ENCODE data around the gene GNAS. TPM values are rescaled to one million over a fixed set of nuclear protein-coding genes. Genes with fewer than 3 reads are reported as not detected.

Gene GNAS
- total RNA-seq, 4 donors from 2014 or later: 606 to 837 (median 753) TPM

DNA sequence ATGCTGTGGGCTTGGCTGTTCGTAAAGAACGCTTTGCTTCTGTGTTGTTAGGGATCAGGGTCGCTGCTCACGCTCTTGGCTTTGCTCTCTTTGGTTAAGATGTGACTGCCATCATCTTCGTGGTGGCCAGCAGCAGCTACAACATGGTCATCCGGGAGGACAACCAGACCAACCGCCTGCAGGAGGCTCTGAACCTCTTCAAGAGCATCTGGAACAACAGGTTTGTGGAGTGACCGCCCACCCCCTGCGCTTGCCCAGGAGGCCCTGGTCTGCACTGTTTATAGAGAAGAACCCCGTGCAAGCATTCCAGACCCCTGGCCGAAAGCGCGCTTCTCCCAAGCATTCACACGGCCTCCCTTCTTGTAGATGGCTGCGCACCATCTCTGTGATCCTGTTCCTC lies 57.1 kb downstream of the GNAS start:
- ATAC-seq (ENCODE audit: low FRiP score): no peak
- no peak for DNase-seq (ENCODE audit: low spot score)
- TF ChIP-seq, protein P1, sequence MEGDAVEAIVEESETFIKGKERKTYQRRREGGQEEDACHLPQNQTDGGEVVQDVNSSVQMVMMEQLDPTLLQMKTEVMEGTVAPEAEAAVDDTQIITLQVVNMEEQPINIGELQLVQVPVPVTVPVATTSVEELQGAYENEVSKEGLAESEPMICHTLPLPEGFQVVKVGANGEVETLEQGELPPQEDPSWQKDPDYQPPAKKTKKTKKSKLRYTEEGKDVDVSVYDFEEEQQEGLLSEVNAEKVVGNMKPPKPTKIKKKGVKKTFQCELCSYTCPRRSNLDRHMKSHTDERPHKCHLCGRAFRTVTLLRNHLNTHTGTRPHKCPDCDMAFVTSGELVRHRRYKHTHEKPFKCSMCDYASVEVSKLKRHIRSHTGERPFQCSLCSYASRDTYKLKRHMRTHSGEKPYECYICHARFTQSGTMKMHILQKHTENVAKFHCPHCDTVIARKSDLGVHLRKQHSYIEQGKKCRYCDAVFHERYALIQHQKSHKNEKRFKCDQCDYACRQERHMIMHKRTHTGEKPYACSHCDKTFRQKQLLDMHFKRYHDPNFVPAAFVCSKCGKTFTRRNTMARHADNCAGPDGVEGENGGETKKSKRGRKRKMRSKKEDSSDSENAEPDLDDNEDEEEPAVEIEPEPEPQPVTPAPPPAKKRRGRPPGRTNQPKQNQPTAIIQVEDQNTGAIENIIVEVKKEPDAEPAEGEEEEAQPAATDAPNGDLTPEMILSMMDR (IDR thresholded peaks at IDR 0.05): no peak

GRCh38 chr20:58910473-58910872 lies 58.0 kb downstream of the GNAS start:
- ATAC-seq (ENCODE audit: low FRiP score) (no peak), DNase-seq (ENCODE audit: low spot score) (no peak)
- TF ChIP-seq, protein P1 (IDR thresholded peaks at IDR 0.05): no peak

GRCh38 chr20:58911309-58911708 lies 58.8 kb downstream of the GNAS start:
- DNase-seq (ENCODE audit: low spot score) (no peak), ATAC-seq (ENCODE audit: low FRiP score) (no peak)
- TF ChIP-seq, protein P1 (IDR thresholded peaks at IDR 0.05): no peak

GRCh38 chr20:58911970-58912369 lies 59.5 kb downstream of the GNAS start:
- no peak for DNase-seq (ENCODE audit: low spot score)
- TF ChIP-seq, protein P1 (IDR thresholded peaks at IDR 0.05): no peak
- ATAC-seq (ENCODE audit: low FRiP score): no peak

DNA sequence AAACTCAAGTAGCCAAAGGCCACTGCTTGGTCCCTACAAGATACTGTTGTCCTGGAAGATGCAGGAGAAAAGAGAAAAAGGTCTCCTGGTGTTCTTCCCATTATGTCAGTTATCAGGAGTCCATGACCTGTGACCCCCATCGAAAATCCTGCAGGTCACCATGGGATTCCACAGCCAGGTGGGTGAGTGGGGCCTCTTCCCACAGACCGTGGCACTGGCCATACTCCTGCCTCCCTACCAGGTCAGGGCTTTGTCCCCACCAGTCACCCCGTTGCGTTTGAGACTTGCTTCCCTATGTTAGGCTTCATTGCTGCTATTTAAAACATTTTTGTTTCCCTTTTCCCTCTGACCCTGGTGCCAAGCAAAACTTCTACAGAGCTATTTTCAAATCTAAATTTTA lies 60.6 kb downstream of the GNAS start:
- DNase-seq (ENCODE audit: low spot score) (no peak), ATAC-seq (ENCODE audit: low FRiP score) (no peak)
- TF ChIP-seq, protein P1 (IDR thresholded peaks at IDR 0.05): no peak

DNA sequence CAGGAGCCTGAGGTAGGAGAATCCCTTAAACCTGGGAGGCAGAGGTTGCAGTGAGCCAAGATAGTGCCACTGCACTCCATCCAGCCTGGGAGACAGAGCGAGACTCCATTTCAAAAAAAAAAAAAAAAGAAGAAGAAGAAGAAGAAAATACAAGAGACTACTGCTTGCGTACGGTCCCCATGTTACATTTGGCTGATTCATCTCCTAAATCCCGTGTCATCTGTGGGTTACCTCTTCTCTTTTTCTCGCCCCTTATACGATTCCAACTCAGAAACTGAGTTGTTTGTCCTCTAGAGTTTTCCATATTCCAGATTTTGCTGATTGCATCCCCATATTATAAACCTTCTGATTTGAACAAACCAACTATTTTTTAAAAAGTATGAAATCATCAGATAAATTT lies 66.1 kb downstream of the GNAS start:
- ATAC-seq (ENCODE audit: low FRiP score): no peak
- DNase-seq (ENCODE audit: low spot score): no peak
- TF ChIP-seq, protein P1 (IDR thresholded peaks at IDR 0.05): no peak

DNA sequence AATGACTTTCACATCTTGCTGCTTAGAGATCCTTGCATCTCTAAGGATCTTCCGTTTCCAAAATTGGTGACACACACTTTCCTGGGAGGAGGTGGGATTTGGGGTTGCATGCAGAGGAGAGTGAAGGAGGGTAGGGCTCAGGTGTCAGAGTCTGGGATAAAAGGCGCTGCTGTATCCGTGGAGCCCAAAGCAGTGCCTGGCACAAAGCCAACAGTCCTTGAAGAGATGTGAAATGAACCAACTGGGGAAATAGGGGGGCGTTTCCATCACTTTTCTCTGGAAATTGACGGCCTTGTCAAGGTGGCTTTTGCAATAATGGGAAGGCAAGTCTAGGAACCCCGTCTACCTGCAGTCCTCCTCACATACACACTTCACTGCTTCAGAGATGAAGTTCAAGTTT lies 69.0 kb downstream of the GNAS start:
- ATAC-seq (ENCODE audit: low FRiP score) (no peak), DNase-seq (ENCODE audit: low spot score) (no peak)
- TF ChIP-seq, protein P1 (IDR thresholded peaks at IDR 0.05): no peak
